ENCODE measurements around the gene LHPP. TPM values are rescaled to one million over a fixed set of nuclear protein-coding genes. Genes with fewer than 3 reads are reported as not detected.

Gene LHPP
- total RNA-seq, 1 donor from 2014 or later: 6.0 TPM

- Mint-ChIP-seq H3K27me3 (ENCODE audit: unreplicated experiment) (peaks cover 6% of the 10 kb centered on the region), H3K9me3 (ENCODE audit: unreplicated experiment) (peaks cover 7% of the 10 kb centered on the region), H3K4me1 (ENCODE audit: low read depth, unreplicated experiment) (peaks cover 22% of the 10 kb centered on the region), H3K4me3 (ENCODE audit: unreplicated experiment) (no peak overlapping the region), H3K36me3 (ENCODE audit: unreplicated experiment) (peaks cover 8% of the 10 kb centered on the region), H3K27ac (ENCODE audit: unreplicated experiment) (no peak overlapping the region)
- DNase-seq: no peak
- TF ChIP-seq, protein P1, sequence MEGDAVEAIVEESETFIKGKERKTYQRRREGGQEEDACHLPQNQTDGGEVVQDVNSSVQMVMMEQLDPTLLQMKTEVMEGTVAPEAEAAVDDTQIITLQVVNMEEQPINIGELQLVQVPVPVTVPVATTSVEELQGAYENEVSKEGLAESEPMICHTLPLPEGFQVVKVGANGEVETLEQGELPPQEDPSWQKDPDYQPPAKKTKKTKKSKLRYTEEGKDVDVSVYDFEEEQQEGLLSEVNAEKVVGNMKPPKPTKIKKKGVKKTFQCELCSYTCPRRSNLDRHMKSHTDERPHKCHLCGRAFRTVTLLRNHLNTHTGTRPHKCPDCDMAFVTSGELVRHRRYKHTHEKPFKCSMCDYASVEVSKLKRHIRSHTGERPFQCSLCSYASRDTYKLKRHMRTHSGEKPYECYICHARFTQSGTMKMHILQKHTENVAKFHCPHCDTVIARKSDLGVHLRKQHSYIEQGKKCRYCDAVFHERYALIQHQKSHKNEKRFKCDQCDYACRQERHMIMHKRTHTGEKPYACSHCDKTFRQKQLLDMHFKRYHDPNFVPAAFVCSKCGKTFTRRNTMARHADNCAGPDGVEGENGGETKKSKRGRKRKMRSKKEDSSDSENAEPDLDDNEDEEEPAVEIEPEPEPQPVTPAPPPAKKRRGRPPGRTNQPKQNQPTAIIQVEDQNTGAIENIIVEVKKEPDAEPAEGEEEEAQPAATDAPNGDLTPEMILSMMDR (IDR thresholded peaks at IDR 0.05; ENCODE audit: partially characterized antibody, unreplicated experiment): no peak
Measured at GRCh38 chr10:124500757-124501156, 39.1 kb downstream of the LHPP start.

- no peaks in the 10 kb centered on the region for H3K27me3 Mint-ChIP-seq (ENCODE audit: unreplicated experiment)
- TF ChIP-seq, protein P1 (IDR thresholded peaks at IDR 0.05; ENCODE audit: partially characterized antibody, unreplicated experiment): no peak
- H3K9me3 Mint-ChIP-seq (ENCODE audit: unreplicated experiment): peaks cover 2% of the 10 kb centered on the region
- H3K4me3 Mint-ChIP-seq (ENCODE audit: unreplicated experiment): no peak overlapping the region
- peaks cover 8% of the 10 kb centered on the region for H3K36me3 Mint-ChIP-seq (ENCODE audit: unreplicated experiment)
- peaks cover 8% of the 10 kb centered on the region for H3K4me1 Mint-ChIP-seq (ENCODE audit: low read depth, unreplicated experiment)
- no peak overlapping the region for H3K27ac Mint-ChIP-seq (ENCODE audit: unreplicated experiment)
- no peak for DNase-seq
Measured at GRCh38 chr10:124504711-124505110, 43.1 kb downstream of the LHPP start.

GRCh38 chr10:124505279-124505678 lies 43.7 kb downstream of the LHPP start:
- H3K9me3 Mint-ChIP-seq (ENCODE audit: unreplicated experiment): peaks cover 2% of the 10 kb centered on the region
- H3K4me1 Mint-ChIP-seq (ENCODE audit: low read depth, unreplicated experiment): peaks cover 13% of the 10 kb centered on the region
- H3K4me3 Mint-ChIP-seq (ENCODE audit: unreplicated experiment): no peak overlapping the region
- no peak overlapping the region for H3K27ac Mint-ChIP-seq (ENCODE audit: unreplicated experiment)
- H3K27me3 Mint-ChIP-seq (ENCODE audit: unreplicated experiment): no peaks in the 10 kb centered on the region
- peaks cover 8% of the 10 kb centered on the region for H3K36me3 Mint-ChIP-seq (ENCODE audit: unreplicated experiment)
- TF ChIP-seq, protein P1 (IDR thresholded peaks at IDR 0.05; ENCODE audit: partially characterized antibody, unreplicated experiment): no peak
- DNase-seq: no peak

GRCh38 chr10:124508070-124508667 lies 46.5 kb downstream of the LHPP start:
- H3K4me1 Mint-ChIP-seq (ENCODE audit: low read depth, unreplicated experiment): peaks cover 17% of the 10 kb centered on the region
- peaks cover 5% of the 10 kb centered on the region for H3K36me3 Mint-ChIP-seq (ENCODE audit: unreplicated experiment)
- H3K9me3 Mint-ChIP-seq (ENCODE audit: unreplicated experiment): no peaks in the 10 kb centered on the region
- no peak overlapping the region for H3K27ac Mint-ChIP-seq (ENCODE audit: unreplicated experiment)
- no peaks in the 10 kb centered on the region for H3K27me3 Mint-ChIP-seq (ENCODE audit: unreplicated experiment)
- TF ChIP-seq, protein P1 (IDR thresholded peaks at IDR 0.05; ENCODE audit: partially characterized antibody, unreplicated experiment): no peak
- no peak overlapping the region for H3K4me3 Mint-ChIP-seq (ENCODE audit: unreplicated experiment)
- DNase-seq: no peak

- no peaks in the 10 kb centered on the region for H3K27me3 Mint-ChIP-seq (ENCODE audit: unreplicated experiment)
- H3K9me3 Mint-ChIP-seq (ENCODE audit: unreplicated experiment): no peaks in the 10 kb centered on the region
- TF ChIP-seq, protein P1 (IDR thresholded peaks at IDR 0.05; ENCODE audit: partially characterized antibody, unreplicated experiment): no peak
- DNase-seq: no peak
- H3K27ac Mint-ChIP-seq (ENCODE audit: unreplicated experiment): no peak overlapping the region
- H3K36me3 Mint-ChIP-seq (ENCODE audit: unreplicated experiment): peaks cover 5% of the 10 kb centered on the region
- H3K4me3 Mint-ChIP-seq (ENCODE audit: unreplicated experiment): no peak overlapping the region
- H3K4me1 Mint-ChIP-seq (ENCODE audit: low read depth, unreplicated experiment): peaks cover 17% of the 10 kb centered on the region
Measured at GRCh38 chr10:124508907-124509454, 47.4 kb downstream of the LHPP start.
